ENCODE data around the gene MYLK. TPM values are rescaled to one million over a fixed set of nuclear protein-coding genes. Genes with fewer than 3 reads are reported as not detected.

Gene MYLK
- total RNA-seq, 2 experiments from 2014 or later, result 0.22 TPM; not detected in 1

DNA sequence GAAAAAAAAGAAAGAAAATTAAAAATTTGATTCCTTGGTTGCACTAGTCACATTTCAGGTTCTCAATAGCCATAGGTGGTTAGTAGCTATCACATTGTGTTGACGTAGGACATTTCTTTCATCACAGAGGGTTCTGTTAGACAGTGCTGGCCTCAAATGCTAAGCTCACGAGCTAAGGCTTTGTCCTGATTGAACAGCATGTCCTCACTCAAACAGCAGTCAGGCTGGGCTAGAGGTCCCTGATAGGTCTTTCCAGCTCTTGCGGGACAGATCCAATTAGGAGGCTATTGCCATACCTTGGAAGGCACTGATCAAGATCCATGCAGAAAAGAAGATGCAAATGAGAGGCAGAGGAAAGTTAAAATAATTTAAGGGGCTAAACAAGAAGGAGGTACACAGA lies 213.4 kb downstream of the MYLK start:
- CTCF ChIA-PET, result no interaction called here

GRCh38 chr3:123668906-123669305 lies 215.2 kb downstream of the MYLK start:
- H3K36me3 Mint-ChIP-seq (ENCODE audit: low read depth), result no peaks in the 10 kb centered on the region

More for the DNA sequence above, 213.4 kb downstream of the MYLK start:
- no peak overlapping the region for H3K27ac Mint-ChIP-seq
- POLR2A ChIA-PET, result no interaction called here
- H3K4me3 Mint-ChIP-seq, result no peak overlapping the region
- H3K9me3 Mint-ChIP-seq, result no peaks in the 10 kb centered on the region
- no peaks in the 10 kb centered on the region for H3K4me1 Mint-ChIP-seq (ENCODE audit: low read depth)
- H3K27ac ChIP-seq (ENCODE audit: low read depth in 1 of 2, low read length in 2 of 2), result no peak overlapping the region
- H3K9me3 ChIP-seq (ENCODE audit: control insufficient read depth in 1 of 2, insufficient read depth in 1 of 2, low read length in 2 of 2), result no peaks in the 10 kb centered on the region
- no peaks in the 10 kb centered on the region for H3K36me3 ChIP-seq (ENCODE audit: insufficient read depth, low read length)
- no peak for DNase-seq
- no peak for ATAC-seq (ENCODE audit: poor library complexity)
- H3K36me3 Mint-ChIP-seq (ENCODE audit: low read depth), result no peaks in the 10 kb centered on the region
- peaks cover 21% of the 10 kb centered on the region for H3K27me3 Mint-ChIP-seq
- peaks cover 0 to 11% of the 10 kb centered on the region in 2 experiments for H3K27me3 ChIP-seq (ENCODE audit: control insufficient read depth in 1 of 2, insufficient read depth in 2 of 2, low read length in 2 of 2)
- TF ChIP-seq CTCF (IDR thresholded peaks at IDR 0.05), result no peak
- intact Hi-C loops (cut with DNase I, micrococcal nuclease), result no loop called here
- no peaks in the 10 kb centered on the region for H3K4me1 ChIP-seq (ENCODE audit: insufficient read depth, low read length)
- no peak overlapping the region for H3K4me3 ChIP-seq (ENCODE audit: low read length)

GRCh38 chr3:123667784-123668183 lies 216.3 kb downstream of the MYLK start:
- H3K27ac Mint-ChIP-seq, result no peak overlapping the region
- Histone ChIP-seq H3K4me3 (ENCODE audit: low read length) (no peak overlapping the region), H3K27ac (ENCODE audit: low read depth in 1 of 2, low read length in 2 of 2) (no peak overlapping the region), H3K36me3 (ENCODE audit: insufficient read depth, low read length) (no peaks in the 10 kb centered on the region), H3K9me3 (ENCODE audit: control insufficient read depth in 1 of 2, insufficient read depth in 1 of 2, low read length in 2 of 2) (peaks cover 0 to 6% of the 10 kb centered on the region in 2 experiments), H3K4me1 (ENCODE audit: insufficient read depth, low read length) (no peaks in the 10 kb centered on the region), H3K27me3 (ENCODE audit: control insufficient read depth in 1 of 2, insufficient read depth in 2 of 2, low read length in 2 of 2) (peaks cover 3 to 10% of the 10 kb centered on the region in 2 experiments)
- intact Hi-C loops (cut with DNase I, micrococcal nuclease), result no loop called here
- no peak for TF ChIP-seq CTCF (IDR thresholded peaks at IDR 0.05)
- ATAC-seq (ENCODE audit: poor library complexity) (no peak), DNase-seq (no peak)
- no peaks in the 10 kb centered on the region for H3K4me1 Mint-ChIP-seq (ENCODE audit: low read depth)
- ChIA-PET CTCF (no interaction called here), POLR2A (no interaction called here)
- no peak overlapping the region for H3K4me3 Mint-ChIP-seq
- H3K9me3 Mint-ChIP-seq, result no peaks in the 10 kb centered on the region
- H3K36me3 Mint-ChIP-seq (ENCODE audit: low read depth), result no peaks in the 10 kb centered on the region
- H3K27me3 Mint-ChIP-seq, result peaks cover 25% of the 10 kb centered on the region

More at GRCh38 chr3:123668906-123669305, 215.2 kb downstream of the MYLK start:
- Histone ChIP-seq H3K9me3 (ENCODE audit: control insufficient read depth in 1 of 2, insufficient read depth in 1 of 2, low read length in 2 of 2) (peaks cover 0 to 3% of the 10 kb centered on the region in 2 experiments), H3K27ac (ENCODE audit: low read depth in 1 of 2, low read length in 2 of 2) (no peak overlapping the region), H3K4me1 (ENCODE audit: insufficient read depth, low read length) (no peaks in the 10 kb centered on the region), H3K27me3 (ENCODE audit: control insufficient read depth in 1 of 2, insufficient read depth in 2 of 2, low read length in 2 of 2) (peaks cover 2 to 10% of the 10 kb centered on the region in 2 experiments), H3K4me3 (ENCODE audit: low read length) (no peak overlapping the region), H3K36me3 (ENCODE audit: insufficient read depth, low read length) (no peaks in the 10 kb centered on the region)
- ATAC-seq (ENCODE audit: poor library complexity), result no peak
- H3K27me3 Mint-ChIP-seq, result peaks cover 20% of the 10 kb centered on the region
- no peak overlapping the region for H3K27ac Mint-ChIP-seq
- H3K4me1 Mint-ChIP-seq (ENCODE audit: low read depth), result no peaks in the 10 kb centered on the region
- CTCF ChIA-PET, result no interaction called here
- no peak overlapping the region for H3K4me3 Mint-ChIP-seq
- no peaks in the 10 kb centered on the region for H3K9me3 Mint-ChIP-seq
- intact Hi-C loops (cut with DNase I, micrococcal nuclease), result no loop called here
- TF ChIP-seq CTCF (IDR thresholded peaks at IDR 0.05), result no peak
- POLR2A ChIA-PET, result no interaction called here
- no peak for DNase-seq
